Mesendoderm (in vitro differentiated cells): ENCODE data around the gene TNRC6B.

Experiments
- DNase-seq: peaks from one replicate; pipeline ENCODE4 v3.0.0; 2013
- H2AK5ac ChIP-seq: 2 replicates; pipeline ENCODE4 v1.6.1; 2013; ENCODE audit warnings: low read length, inconsistent platforms
- H2BK120ac ChIP-seq: 2 replicates; pipeline ENCODE4 v1.6.1; 2013; ENCODE audit warnings: low read depth, mild to moderate bottlenecking, low read length, moderate library complexity, mixed read lengths
- H2BK15ac ChIP-seq: replicated peaks from 2 replicates; pipeline ENCODE4 v1.6.1; 2013; ENCODE audit warnings: low read depth, mild to moderate bottlenecking, moderate library complexity
- H2BK5ac ChIP-seq: 2 replicates; pipeline ENCODE4 v1.6.1; 2013; ENCODE audit warnings: low read length, inconsistent platforms
- H3K18ac ChIP-seq: 2 replicates; pipeline ENCODE4 v1.6.1; 2013; ENCODE audit warnings: mild to moderate bottlenecking, low read length, mixed read lengths
- H3K23ac ChIP-seq: one replicate; pipeline ENCODE4 v1.6.1; 2013; ENCODE audit warnings: low read length
- H3K27ac ChIP-seq: 2 replicates; pipeline ENCODE4 v1.5.1; 2013; ENCODE audit warnings: low read depth, mild to moderate bottlenecking, inconsistent platforms, low read length, moderate library complexity
- H3K27me3 ChIP-seq: 2 replicates; pipeline ENCODE4 v1.6.1; 2013; ENCODE audit warnings: low read length, control low read depth, mild to moderate bottlenecking, inconsistent platforms; ENCODE audit not compliant: insufficient read depth, poor library complexity
- H3K36me3 ChIP-seq: 2 replicates; pipeline ENCODE4 v1.6.1; 2013; ENCODE audit warnings: low read length, inconsistent platforms; ENCODE audit not compliant: control insufficient read depth, insufficient read depth
- H3K4ac ChIP-seq: one replicate; pipeline ENCODE4 v1.6.1; 2013; ENCODE audit warnings: low read depth, mild to moderate bottlenecking, low read length, moderate library complexity
- H3K4me1 ChIP-seq: 2 replicates; pipeline ENCODE4 v1.6.1; 2013; ENCODE audit warnings: low read depth, low read length, inconsistent platforms; ENCODE audit not compliant: control insufficient read depth
- H3K4me2 ChIP-seq: 2 replicates; pipeline ENCODE4 v1.6.1; 2013; ENCODE audit warnings: low read length
- H3K4me3 ChIP-seq: 2 replicates; pipeline ENCODE4 v1.5.1; 2013; ENCODE audit warnings: mild to moderate bottlenecking, low read length
- H3K56ac ChIP-seq: one replicate; pipeline ENCODE4 v1.6.1; 2013; ENCODE audit warnings: low read length
- H3K79me1 ChIP-seq: 2 replicates; pipeline ENCODE4 v1.6.1; 2013; ENCODE audit warnings: low read length, inconsistent platforms
- H3K79me2 ChIP-seq: 2 replicates; pipeline ENCODE4 v1.6.1; 2013; ENCODE audit warnings: mild to moderate bottlenecking, low read length; ENCODE audit not compliant: control insufficient read depth, insufficient read depth
- H3K9ac ChIP-seq: 2 replicates; pipeline ENCODE4 v1.6.1; 2013; ENCODE audit warnings: low read length, inconsistent platforms
- H4K5ac ChIP-seq: one replicate; pipeline ENCODE4 v1.6.1; 2013; ENCODE audit warnings: low read length
- H4K8ac ChIP-seq: one replicate; pipeline ENCODE4 v1.6.1; 2013; ENCODE audit warnings: low read depth, mild to moderate bottlenecking, control low read depth, low read length, moderate library complexity
- WGBS: extraction: QIAGEN DNeasy Blood & Tissue Kit; methylation state at CpG from one replicate; pipeline ENCODE4 v1.1.7; 2013; ENCODE audit warnings: low lambda C conversion rate, missing lambda C conversion rate; ENCODE audit not compliant: insufficient coverage; ENCODE audit errors: extremely low coverage; 5-methylcytosine and 5-hydroxymethylcytosine counted together

The TNRC6B gene

DNA sequence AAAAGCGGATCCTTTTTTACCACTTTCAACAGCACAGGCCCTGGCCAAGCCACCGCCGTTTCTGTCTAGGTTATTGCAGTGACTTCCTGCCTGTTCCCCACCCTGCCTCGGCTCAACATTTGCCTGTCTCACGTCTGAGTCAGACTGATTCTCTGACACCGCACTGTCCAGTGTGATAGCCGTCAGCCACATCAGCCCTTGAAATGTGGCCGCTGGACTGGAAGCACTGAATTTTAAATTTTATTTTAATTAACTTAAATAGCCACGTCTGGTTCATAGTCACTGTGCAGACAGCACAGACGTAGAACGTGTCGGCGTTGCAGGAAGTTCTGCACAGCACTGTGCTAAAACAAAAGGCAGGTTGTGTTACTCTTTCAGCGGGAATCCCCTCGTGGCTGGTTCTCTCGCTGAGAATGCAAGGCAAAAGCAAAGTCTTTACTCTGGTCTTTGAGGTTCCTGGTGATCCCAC lies 112.3 kb downstream of the TNRC6B start:
- Histone ChIP-seq H3K27ac (no peak overlapping the region), H2BK15ac (no peak overlapping the region), H4K5ac (no peak overlapping the region), H3K79me2 (no peaks in the 10 kb centered on the region), H2BK120ac (no peak overlapping the region), H3K4ac (no peak overlapping the region), H3K79me1 (no peaks in the 10 kb centered on the region), H2BK5ac (no peak overlapping the region), H3K56ac (no peak overlapping the region), H3K4me1 (no peaks in the 10 kb centered on the region), H3K36me3 (peaks cover 7% of the 10 kb centered on the region), H3K4me2 (no peak overlapping the region), H3K9ac (no peak overlapping the region), H3K23ac (no peak overlapping the region), H3K4me3 (no peak overlapping the region), H4K8ac (no peak overlapping the region), H3K18ac (no peak overlapping the region), H2AK5ac (no peak overlapping the region), H3K27me3 (no peaks in the 10 kb centered on the region)
- WGBS, result no CpG with 5 or more reads among the region's 16 CpGs
- no peak for DNase-seq

DNA sequence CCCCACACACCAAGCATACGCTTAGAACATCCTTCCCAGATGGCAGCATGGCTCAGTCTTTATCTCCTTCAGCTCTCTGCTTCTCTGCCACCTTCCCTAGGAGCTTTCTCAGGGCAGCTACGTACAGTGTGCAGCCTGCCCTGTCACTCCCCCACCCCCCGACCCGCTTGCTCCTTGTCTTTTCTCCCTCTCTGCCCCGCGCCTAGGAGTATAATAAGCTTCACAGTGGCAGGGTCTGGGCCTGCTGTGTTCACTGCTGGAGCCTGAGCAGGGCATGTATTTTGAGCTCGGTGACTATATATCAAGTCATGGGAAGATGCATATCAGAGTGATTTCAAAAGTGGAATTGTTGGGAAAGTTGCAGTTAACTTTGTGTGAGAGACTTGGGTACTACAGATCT lies 112.8 kb downstream of the TNRC6B start:
- H3K27me3 ChIP-seq, result no peaks in the 10 kb centered on the region
- H3K56ac ChIP-seq, result no peak overlapping the region
- H3K4me3 ChIP-seq, result no peak overlapping the region
- H3K4me1 ChIP-seq, result no peaks in the 10 kb centered on the region
- no peak overlapping the region for H3K4me2 ChIP-seq
- no peak overlapping the region for H2AK5ac ChIP-seq
- no peak overlapping the region for H4K8ac ChIP-seq
- no peaks in the 10 kb centered on the region for H3K79me2 ChIP-seq
- DNase-seq, result no peak
- H3K9ac ChIP-seq, result no peak overlapping the region
- H3K23ac ChIP-seq, result no peak overlapping the region
- H2BK15ac ChIP-seq, result no peak overlapping the region
- no CpG with 5 or more reads among the region's 7 CpGs for WGBS
- H4K5ac ChIP-seq, result no peak overlapping the region
- H3K27ac ChIP-seq, result no peak overlapping the region
- no peak overlapping the region for H2BK5ac ChIP-seq
- no peak overlapping the region for H2BK120ac ChIP-seq
- no peaks in the 10 kb centered on the region for H3K79me1 ChIP-seq
- peaks cover 7% of the 10 kb centered on the region for H3K36me3 ChIP-seq
- H3K4ac ChIP-seq, result no peak overlapping the region
- no peak overlapping the region for H3K18ac ChIP-seq

DNA sequence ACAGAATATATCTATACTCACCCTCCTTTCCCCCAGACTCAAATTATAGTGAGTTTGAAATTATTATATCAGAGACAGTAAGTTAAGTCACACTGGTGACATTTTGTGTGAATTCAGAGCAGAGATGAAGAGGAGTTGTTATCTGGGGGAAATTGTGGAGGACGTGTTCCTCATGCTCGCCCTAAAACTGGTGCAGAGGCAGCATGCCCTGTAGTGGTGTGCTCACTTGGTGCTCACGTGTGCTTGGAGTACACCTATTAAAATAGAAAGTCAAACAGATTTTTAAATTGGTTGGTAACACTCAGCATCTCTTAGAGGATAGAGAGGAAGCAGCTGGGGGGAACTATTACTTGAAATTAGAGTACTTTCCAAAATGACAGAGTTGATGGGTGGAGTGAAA lies 117.0 kb downstream of the TNRC6B start:
- H3K4me1 ChIP-seq, result no peaks in the 10 kb centered on the region
- no peaks in the 10 kb centered on the region for H3K27me3 ChIP-seq
- no peak for DNase-seq
- H3K18ac ChIP-seq, result no peak overlapping the region
- no peak overlapping the region for H4K8ac ChIP-seq
- H2BK15ac ChIP-seq, result no peak overlapping the region
- H4K5ac ChIP-seq, result no peak overlapping the region
- WGBS, result no CpG with 5 or more reads among the region's 3 CpGs
- no peak overlapping the region for H3K56ac ChIP-seq
- H3K79me1 ChIP-seq, result no peaks in the 10 kb centered on the region
- no peak overlapping the region for H3K23ac ChIP-seq
- no peaks in the 10 kb centered on the region for H3K79me2 ChIP-seq
- no peak overlapping the region for H3K9ac ChIP-seq
- H3K27ac ChIP-seq, result no peak overlapping the region
- H2BK5ac ChIP-seq, result no peak overlapping the region
- no peak overlapping the region for H3K4me2 ChIP-seq
- H3K4me3 ChIP-seq, result no peak overlapping the region
- H2BK120ac ChIP-seq, result no peak overlapping the region
- H2AK5ac ChIP-seq, result no peak overlapping the region
- no peak overlapping the region for H3K4ac ChIP-seq
- H3K36me3 ChIP-seq, result no peaks in the 10 kb centered on the region

DNA sequence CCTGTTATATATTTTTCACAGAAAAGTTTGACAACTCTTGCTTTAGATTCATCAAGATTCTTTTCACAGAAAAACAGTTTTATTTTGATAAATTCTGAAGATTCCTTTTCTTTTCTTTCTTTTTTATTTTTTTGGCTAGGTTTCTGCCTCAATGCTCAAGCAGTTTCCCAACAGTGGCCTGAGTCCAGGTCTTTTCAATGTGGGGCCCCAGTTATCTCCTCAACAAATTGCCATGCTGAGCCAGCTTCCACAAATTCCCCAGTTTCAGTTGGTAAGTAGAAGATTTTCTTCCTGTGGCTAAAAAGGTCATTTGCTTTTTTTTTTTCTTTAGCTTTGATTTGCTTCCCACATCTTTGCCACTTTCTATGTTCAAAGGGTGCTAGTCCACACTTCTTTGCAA lies 122.6 kb downstream of the TNRC6B start:
- Histone ChIP-seq H3K36me3 (peaks cover 4% of the 10 kb centered on the region), H3K79me2 (no peaks in the 10 kb centered on the region), H3K27ac (no peak overlapping the region)

DNA sequence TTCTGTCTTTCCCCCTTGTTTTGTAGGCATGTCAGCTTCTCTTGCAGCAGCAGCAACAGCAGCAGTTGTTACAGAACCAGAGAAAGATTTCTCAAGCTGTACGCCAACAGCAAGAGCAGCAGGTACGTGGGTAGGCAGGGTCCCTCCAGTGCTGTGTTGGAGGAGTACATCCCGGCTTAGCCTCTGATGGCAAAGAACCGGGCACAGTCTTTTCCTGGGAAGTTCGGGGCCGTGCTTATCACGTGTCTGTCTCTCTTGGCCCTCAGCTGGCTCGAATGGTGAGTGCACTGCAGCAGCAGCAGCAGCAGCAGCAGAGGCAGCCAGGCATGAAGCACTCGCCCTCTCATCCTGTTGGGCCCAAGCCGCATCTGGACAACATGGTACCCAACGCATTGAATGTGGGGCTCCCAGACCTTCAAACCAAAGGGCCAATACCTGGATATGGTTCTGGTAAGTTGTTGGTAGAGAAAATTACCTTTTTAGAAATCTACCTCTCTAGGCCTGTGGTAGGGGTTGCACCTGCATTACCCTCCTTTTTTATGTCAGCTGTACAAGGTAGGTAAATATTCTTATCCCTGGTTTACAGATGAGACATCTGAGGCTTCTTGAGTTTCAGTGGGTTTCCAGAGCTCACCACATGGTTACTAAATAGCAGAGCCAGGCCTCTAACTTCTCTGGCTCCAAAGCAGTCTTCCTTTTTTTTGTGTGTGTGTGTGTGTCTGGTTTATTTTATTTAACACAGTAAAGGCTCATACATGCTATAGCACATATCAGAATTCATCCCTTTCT lies 123.4 kb downstream of the TNRC6B start:
- Histone ChIP-seq H3K18ac (no peak overlapping the region), H2BK120ac (no peak overlapping the region), H3K79me2 (no peaks in the 10 kb centered on the region), H3K4me3 (no peak overlapping the region), H3K56ac (no peak overlapping the region), H4K8ac (no peak overlapping the region), H3K9ac (no peak overlapping the region), H3K4ac (no peak overlapping the region), H3K36me3 (peaks cover 4% of the 10 kb centered on the region), H2AK5ac (no peak overlapping the region), H3K23ac (no peak overlapping the region), H3K4me2 (no peak overlapping the region), H3K27me3 (no peaks in the 10 kb centered on the region), H4K5ac (no peak overlapping the region), H3K4me1 (no peaks in the 10 kb centered on the region), H2BK15ac (no peak overlapping the region), H3K79me1 (no peaks in the 10 kb centered on the region), H3K27ac (no peak overlapping the region), H2BK5ac (no peak overlapping the region)
- no peak for DNase-seq
- WGBS, result no CpG with 5 or more reads among the region's 11 CpGs

More for the DNA sequence above, 122.6 kb downstream of the TNRC6B start:
- no peak overlapping the region for H4K5ac ChIP-seq
- no peak overlapping the region for H2BK120ac ChIP-seq
- H2BK15ac ChIP-seq, result no peak overlapping the region
- H3K27me3 ChIP-seq, result no peaks in the 10 kb centered on the region
- no peak for DNase-seq
- H3K4me2 ChIP-seq, result no peak overlapping the region
- H2AK5ac ChIP-seq, result no peak overlapping the region
- H3K18ac ChIP-seq, result no peak overlapping the region
- H3K9ac ChIP-seq, result no peak overlapping the region
- no peak overlapping the region for H4K8ac ChIP-seq
- no peak overlapping the region for H3K56ac ChIP-seq
- no peaks in the 10 kb centered on the region for H3K4me1 ChIP-seq
- no peak overlapping the region for H3K4ac ChIP-seq
- H3K23ac ChIP-seq, result no peak overlapping the region
- no peaks in the 10 kb centered on the region for H3K79me1 ChIP-seq
- no peak overlapping the region for H2BK5ac ChIP-seq
- no peak overlapping the region for H3K4me3 ChIP-seq

DNA sequence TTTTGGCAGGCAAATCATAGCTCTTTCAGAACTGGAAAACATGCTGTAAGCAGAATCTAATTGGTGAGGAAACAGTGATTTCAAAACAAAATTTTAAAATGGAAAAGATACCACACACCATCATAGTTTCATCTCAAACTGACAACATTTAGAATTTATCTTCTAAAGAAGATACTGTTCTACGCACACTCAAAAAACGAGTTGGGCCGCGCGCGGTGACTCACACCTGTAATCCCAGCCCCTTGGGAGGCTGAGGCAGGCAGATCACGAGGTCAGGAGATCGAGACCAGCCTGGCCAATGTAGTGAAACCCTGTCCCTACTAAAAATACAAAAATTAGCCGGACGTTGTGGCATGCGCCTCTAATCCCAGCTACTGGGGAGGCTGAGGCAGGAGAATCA lies 124.4 kb downstream of the TNRC6B start:
- no peak for DNase-seq
- H2BK15ac ChIP-seq, result no peak overlapping the region
- no peak overlapping the region for H3K4me3 ChIP-seq
- H3K4me1 ChIP-seq, result no peaks in the 10 kb centered on the region
- no peak overlapping the region for H2BK120ac ChIP-seq
- H3K9ac ChIP-seq, result no peak overlapping the region
- no peak overlapping the region for H3K27ac ChIP-seq
- no peak overlapping the region for H4K5ac ChIP-seq
- H3K4me2 ChIP-seq, result no peak overlapping the region
- no peak overlapping the region for H2AK5ac ChIP-seq
- no CpG with 5 or more reads among the region's 11 CpGs for WGBS
- H3K79me2 ChIP-seq, result no peaks in the 10 kb centered on the region
- H3K36me3 ChIP-seq, result peaks cover 4% of the 10 kb centered on the region
- H3K27me3 ChIP-seq, result no peaks in the 10 kb centered on the region
- H3K23ac ChIP-seq, result no peak overlapping the region
- no peak overlapping the region for H2BK5ac ChIP-seq
- no peaks in the 10 kb centered on the region for H3K79me1 ChIP-seq
- H3K56ac ChIP-seq, result no peak overlapping the region
- H4K8ac ChIP-seq, result no peak overlapping the region
- H3K4ac ChIP-seq, result no peak overlapping the region
- H3K18ac ChIP-seq, result no peak overlapping the region
